OCI-LY7 (cell line): ENCODE measurements around the gene RAB1A. TPM values are rescaled to one million over a fixed set of nuclear protein-coding genes. Genes with fewer than 3 reads are reported as not detected.
A peak's percentile ranks its signal among the peaks of the same experiment; 100 is the strongest.

Source experiments
- BruUV-seq: library from RNA; stranded (reverse); fragments of 400-500 nt; replicated peaks from 2 replicates; lab custom pipeline; 2021; lab: Mats Ljungman, UMichigan
- CTCF ChIA-PET: fragments of 300-600 bp; sonication (Branson Sonifier 250); formaldehyde crosslinking; loops from one replicate; lab custom pipeline; 2022; ENCODE audit warnings: antibody characterized with exemption; ENCODE audit not compliant: unreplicated experiment; lab: Charles Lee
- POLR2A ChIA-PET: fragments of 300-600 bp; sonication (Branson Sonifier 250); formaldehyde crosslinking; loops from one replicate; lab custom pipeline; 2022; ENCODE audit warnings: antibody characterized with exemption; lab: Charles Lee
- DNase-seq: peaks from one replicate; pipeline ENCODE4 v3.0.0-alpha.2; 2015; ENCODE audit warnings: low spot score
- H2AFZ ChIP-seq: fragments of 200-600 bp; sonication (generic), shearing (Covaris generic); 2 replicates; pipeline ENCODE4 v1.6.1; 2014; ENCODE audit warnings: mild to moderate bottlenecking, antibody characterized with exemption, low read length, moderate library complexity
- H3K27ac ChIP-seq: fragments of 200-600 bp; sonication (generic); 2 replicates; pipeline ENCODE4 v1.5.1; 2014; ENCODE audit warnings: mixed run types, low read depth, mild to moderate bottlenecking, moderate library complexity, low read length, inconsistent platforms; ENCODE audit not compliant: poor library complexity, severe bottlenecking
- H3K36me3 ChIP-seq: fragments of 200-600 bp; sonication (generic); 2 replicates; pipeline ENCODE4 v1.6.1; 2014; ENCODE audit warnings: mild to moderate bottlenecking, antibody characterized with exemption, low read length, moderate library complexity, mixed read lengths; ENCODE audit not compliant: insufficient read depth
- H3K4me1 ChIP-seq: fragments of 200-600 bp; sonication (generic); 2 replicates; pipeline ENCODE4 v1.5.1; 2014; ENCODE audit warnings: mild to moderate bottlenecking, low read length; ENCODE audit not compliant: insufficient read depth, poor library complexity, severe bottlenecking
- H3K4me2 ChIP-seq: fragments of 200-600 bp; sonication (generic); 2 replicates; pipeline ENCODE4 v1.6.1; 2014; ENCODE audit warnings: mild to moderate bottlenecking, low read length
- H3K4me3 ChIP-seq: fragments of 200-600 bp; sonication (generic); 2 replicates; pipeline ENCODE4 v1.5.1; 2014; ENCODE audit warnings: mild to moderate bottlenecking, low read depth, low read length; ENCODE audit not compliant: poor library complexity, severe bottlenecking
- H3K79me2 ChIP-seq: fragments of 200-600 bp; sonication (generic); 2 replicates; pipeline ENCODE4 v1.6.1; 2016; ENCODE audit warnings: low read depth, mild to moderate bottlenecking, low read length, moderate library complexity, mixed read lengths; ENCODE audit not compliant: insufficient read depth
- H3K9me2 ChIP-seq: fragments of 200-600 bp; sonication (generic); 2 replicates; pipeline ENCODE4 v1.6.1; 2016; ENCODE audit warnings: mild to moderate bottlenecking, low read length, mixed read lengths; ENCODE audit not compliant: insufficient read depth
- H3K9me3 ChIP-seq: fragments of 200-600 bp; sonication (generic); 2 replicates; pipeline ENCODE4 v1.6.1; 2014; ENCODE audit warnings: mild to moderate bottlenecking, mixed run types, low read length, mixed read lengths
- H4K20me1 ChIP-seq: fragments of 200-600 bp; sonication (generic); 2 replicates; pipeline ENCODE4 v1.6.1; 2014; ENCODE audit warnings: mild to moderate bottlenecking, antibody characterized with exemption, low read length, moderate library complexity, mixed read lengths; ENCODE audit not compliant: insufficient read depth
- EZH2phosphoT487 ChIP-seq: fragments of 200-600 bp; sonication (generic); IDR thresholded peaks from 2 replicates; pipeline ENCODE4 v1.6.1; 2018; ENCODE audit warnings: low read depth, borderline replicate concordance, mild to moderate bottlenecking, mixed run types, antibody characterized with exemption, low read length, moderate library complexity, mixed read lengths
- intact Hi-C: fragments of 100-400 bp; cut with micrococcal nuclease; formaldehyde crosslinking; loops from one replicate; pipeline ENCODE4 v1.10.0; 2022; ENCODE audit not compliant: unreplicated experiment
- total RNA-seq, 2 experiments: library from RNA; depleted of rRNA in 1 of 2; stranded (reverse); fragments of >200 nt in 1 of 2; shearing (Covaris generic) in 1 of 2; gene quantifications; 2 replicates each; pipeline ENCODE4 v1.2.3, GENCODE V29; 2014 to 2022
- TF ChIP-seq, protein P1 (sequence below): fragments of 200-600 bp; sonication (generic); conservative IDR thresholded peaks from 2 replicates; pipeline ENCODE4 v1.5.1; 2014; ENCODE audit warnings: mild to moderate bottlenecking, antibody characterized with exemption, low read length, moderate library complexity, mixed read lengths

RAB1A gene
- total RNA-seq, 2 experiments from 2014 or later: 39.7 to 75.4 TPM

DNA sequence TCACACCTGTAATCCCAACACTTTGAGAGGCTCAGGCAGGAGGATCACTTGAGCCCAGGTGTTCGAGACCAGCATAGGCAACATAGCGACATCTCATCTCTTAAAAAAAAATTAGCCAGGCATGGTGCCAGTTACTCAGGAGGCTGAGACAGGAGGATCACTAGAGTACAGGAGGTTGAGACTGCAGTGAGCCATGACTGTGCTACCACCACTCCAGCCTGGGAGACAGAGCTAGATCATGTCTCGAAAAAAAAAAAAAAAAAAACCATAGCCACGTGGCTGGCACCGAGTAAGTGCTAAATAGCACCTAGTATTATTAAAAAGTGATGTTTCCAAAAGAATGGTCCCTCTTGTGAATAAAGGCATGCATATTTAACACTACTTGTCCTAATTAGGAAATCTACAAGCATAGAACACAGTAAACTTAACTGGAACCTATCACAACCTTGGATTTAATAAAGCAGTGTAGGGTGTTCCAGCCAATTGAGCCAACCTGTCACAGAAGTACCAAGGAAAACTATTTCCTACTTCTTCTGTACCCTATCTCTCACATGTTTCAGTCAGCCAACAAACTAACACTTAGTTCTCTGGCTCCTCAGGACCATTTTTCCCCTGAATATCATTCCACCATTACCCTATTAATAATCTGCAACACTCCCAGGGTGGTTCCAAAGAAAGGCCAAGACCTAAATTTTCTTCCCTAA, 8.8 kb downstream of the RAB1A start:
- Histone ChIP-seq H3K36me3 (peaks cover 25% of the 10 kb centered on the region), H2AFZ (no peak overlapping the region), H4K20me1 (no peaks in the 10 kb centered on the region), H3K9me2 (no peaks in the 10 kb centered on the region), H3K4me1 (peaks cover 7% of the 10 kb centered on the region), H3K9me3 (no peaks in the 10 kb centered on the region), H3K4me2 (no peak overlapping the region), H3K4me3 (no peak overlapping the region), H3K27ac (no peak overlapping the region), H3K79me2 (peaks cover 100% of the 10 kb centered on the region)
- TF ChIP-seq, protein P1, sequence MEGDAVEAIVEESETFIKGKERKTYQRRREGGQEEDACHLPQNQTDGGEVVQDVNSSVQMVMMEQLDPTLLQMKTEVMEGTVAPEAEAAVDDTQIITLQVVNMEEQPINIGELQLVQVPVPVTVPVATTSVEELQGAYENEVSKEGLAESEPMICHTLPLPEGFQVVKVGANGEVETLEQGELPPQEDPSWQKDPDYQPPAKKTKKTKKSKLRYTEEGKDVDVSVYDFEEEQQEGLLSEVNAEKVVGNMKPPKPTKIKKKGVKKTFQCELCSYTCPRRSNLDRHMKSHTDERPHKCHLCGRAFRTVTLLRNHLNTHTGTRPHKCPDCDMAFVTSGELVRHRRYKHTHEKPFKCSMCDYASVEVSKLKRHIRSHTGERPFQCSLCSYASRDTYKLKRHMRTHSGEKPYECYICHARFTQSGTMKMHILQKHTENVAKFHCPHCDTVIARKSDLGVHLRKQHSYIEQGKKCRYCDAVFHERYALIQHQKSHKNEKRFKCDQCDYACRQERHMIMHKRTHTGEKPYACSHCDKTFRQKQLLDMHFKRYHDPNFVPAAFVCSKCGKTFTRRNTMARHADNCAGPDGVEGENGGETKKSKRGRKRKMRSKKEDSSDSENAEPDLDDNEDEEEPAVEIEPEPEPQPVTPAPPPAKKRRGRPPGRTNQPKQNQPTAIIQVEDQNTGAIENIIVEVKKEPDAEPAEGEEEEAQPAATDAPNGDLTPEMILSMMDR: no peak
- no peak for TF ChIP-seq EZH2phosphoT487
- intact Hi-C loops: no loop called here
- CTCF ChIA-PET: no interaction called here
- POLR2A ChIA-PET: interaction anchor here (0.5 to 1.2 kb wide), 4 partner anchors 10 to 53 kb away, joined by 3 to 5 read pairs (median 4); no protein-coding TSS in a partner anchor
- BruUV-seq: no TSS peak
- DNase-seq: no peak

DNA sequence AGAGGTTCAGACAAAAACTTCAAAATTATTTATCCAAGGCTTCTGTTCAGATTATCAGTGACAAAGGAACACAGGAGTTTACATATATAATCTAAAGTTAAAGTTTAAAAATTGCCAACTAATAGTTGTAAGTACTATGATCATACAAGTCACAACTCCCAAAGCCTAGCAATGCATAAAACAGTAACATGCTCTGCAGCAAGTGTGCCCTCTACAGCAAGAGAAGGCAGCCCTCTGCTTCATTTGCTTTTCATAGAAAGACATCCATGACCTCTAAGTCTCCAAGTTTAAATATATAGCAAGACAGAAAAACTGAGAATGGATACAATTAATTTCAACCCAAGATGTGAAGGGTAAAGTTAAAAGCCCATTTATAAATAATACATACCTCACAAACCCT, 13.3 kb downstream of the RAB1A start:
- CTCF ChIA-PET: no interaction called here
- H4K20me1 ChIP-seq: 0 out of 2 replicates have a peak, but pooled peaks cover 4% of the 10 kb centered on the region
- H3K9me2 ChIP-seq: no peaks in the 10 kb centered on the region
- H2AFZ ChIP-seq: no peak overlapping the region
- H3K27ac ChIP-seq: no peak overlapping the region
- TF ChIP-seq, protein P1: peak; percentile 58
- TF ChIP-seq EZH2phosphoT487: no peak
- H3K36me3 ChIP-seq: peaks cover 33% of the 10 kb centered on the region
- peaks cover 98% of the 10 kb centered on the region for H3K79me2 ChIP-seq
- H3K4me3 ChIP-seq: no peak overlapping the region
- H3K4me1 ChIP-seq: peaks cover 31% of the 10 kb centered on the region
- intact Hi-C loops: no loop called here
- DNase-seq: no peak
- no peak overlapping the region for H3K4me2 ChIP-seq
- POLR2A ChIA-PET: interaction anchor here (1.9 kb wide), 1 partner anchor 9 kb away, joined by 9 read pairs; no protein-coding TSS in a partner anchor
- H3K9me3 ChIP-seq: no peaks in the 10 kb centered on the region
- no TSS peak for BruUV-seq

DNA sequence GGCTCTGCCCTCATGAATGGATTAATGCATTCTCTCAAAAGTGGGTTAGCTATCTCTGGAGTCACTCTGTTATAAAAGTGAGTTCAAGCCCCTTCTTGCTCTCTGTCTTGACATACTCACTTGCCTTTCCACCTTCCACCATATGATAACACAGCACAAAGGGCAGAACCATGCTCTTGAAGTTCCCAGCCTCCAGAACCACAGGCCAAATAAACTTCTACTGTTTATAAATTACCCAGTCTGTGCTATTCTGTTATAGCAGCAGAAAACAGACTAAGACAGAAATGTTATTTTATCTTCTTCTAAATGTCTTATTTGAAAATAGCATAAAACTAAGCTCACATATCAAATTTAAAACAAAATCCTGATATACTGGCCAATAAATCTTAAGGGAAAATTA, 15.0 kb downstream of the RAB1A start:
- H2AFZ ChIP-seq: no peak overlapping the region
- TF ChIP-seq, protein P1: no peak
- TF ChIP-seq EZH2phosphoT487: no peak
- ChIA-PET POLR2A (interaction anchor here (0.6 to 1.9 kb wide), 5 partner anchors 11 to 93 kb away, joined by 3 to 9 read pairs (median 5); partner anchors contain the start of gene CEP68), CTCF (no interaction called here)
- H3K79me2 ChIP-seq: peaks cover 98% of the 10 kb centered on the region
- H3K4me2 ChIP-seq: no peak overlapping the region
- BruUV-seq: no TSS peak
- H3K27ac ChIP-seq: no peak overlapping the region
- intact Hi-C loops: no loop called here
- peaks cover 35% of the 10 kb centered on the region for H3K4me1 ChIP-seq
- H3K9me2 ChIP-seq: no peaks in the 10 kb centered on the region
- peaks cover 41% of the 10 kb centered on the region for H3K36me3 ChIP-seq
- no peak overlapping the region for H3K4me3 ChIP-seq
- 0 out of 2 replicates have a peak, but pooled peaks cover 4% of the 10 kb centered on the region for H4K20me1 ChIP-seq
- DNase-seq: no peak
- H3K9me3 ChIP-seq: no peaks in the 10 kb centered on the region
